ENCODE results near the gene RAB12.
"Not testable (repeated sequence)": the region's sequence is repeated elsewhere in the genome, so short reads cannot be mapped to it uniquely, and the experiment has no call there.

The RAB12 gene

GRCh38 chr18:8611916-8612576 lies 2.8 kb downstream of the RAB12 start:
- DNase-seq, result no peak

GRCh38 chr18:8614875-8615274 lies 5.6 kb downstream of the RAB12 start:
- DNase-seq, result no peak

- no peak for DNase-seq
These were observed 6.3 kb downstream of the RAB12 start for GRCh38 chr18:8615397-8616027.

- DNase-seq, result no peak
These were observed 6.8 kb downstream of the RAB12 start for GRCh38 chr18:8616028-8616401.

GRCh38 chr18:8617907-8618306 lies 8.7 kb downstream of the RAB12 start:
- DNase-seq, result no peak

GRCh38 chr18:8619041-8619440 lies 9.8 kb downstream of the RAB12 start:
- DNase-seq, result no peak

GRCh38 chr18:8619835-8620577 lies 10.8 kb downstream of the RAB12 start:
- no peak for DNase-seq

- DNase-seq, result no peak
These were observed 11.6 kb downstream of the RAB12 start for GRCh38 chr18:8620845-8621244.

GRCh38 chr18:8622625-8623024 lies 13.4 kb downstream of the RAB12 start:
- DNase-seq, result not testable (repeated sequence)

GRCh38 chr18:8623549-8624106 lies 14.4 kb downstream of the RAB12 start:
- DNase-seq, result peak in 1 of 5 experiments; percentile 40

GRCh38 chr18:8625461-8626092 lies 16.3 kb downstream of the RAB12 start:
- no peak for DNase-seq

GRCh38 chr18:8626414-8627106 lies 17.3 kb downstream of the RAB12 start:
- no peak for DNase-seq

GRCh38 chr18:8627107-8627472 lies 17.9 kb downstream of the RAB12 start:
- DNase-seq, result no peak

- no peak for DNase-seq
These were observed 18.3 kb downstream of the RAB12 start for GRCh38 chr18:8627540-8627939.

- DNase-seq, result no peak
These were observed 20.4 kb downstream of the RAB12 start for GRCh38 chr18:8629602-8630001.

- no peak for DNase-seq
These were observed 21.3 kb downstream of the RAB12 start for GRCh38 chr18:8630546-8630945.

GRCh38 chr18:8631265-8631664 lies 22.0 kb downstream of the RAB12 start:
- no peak for DNase-seq

- no peak for DNase-seq
These were observed 23.1 kb downstream of the RAB12 start for GRCh38 chr18:8632386-8632785.

GRCh38 chr18:8634508-8634907 lies 25.3 kb downstream of the RAB12 start:
- peak in 1 of 5 experiments; percentile 24 for DNase-seq

- no peak for DNase-seq
These were observed 25.9 kb downstream of the RAB12 start for GRCh38 chr18:8635087-8635486.

- no peak for DNase-seq
These were observed 30.5 kb downstream of the RAB12 start for GRCh38 chr18:8639762-8640161.

- DNase-seq, result no peak
These were observed 34.2 kb downstream of the RAB12 start for GRCh38 chr18:8643326-8643878.

Data from T-helper 2 cell (primary cell).